ENCODE measurements around the gene BPIFB4.

- TF ChIP-seq FOS (IDR thresholded peaks at IDR 0.05; ENCODE audit: low read depth, low read length) (no peak), POLR2A (IDR thresholded peaks at IDR 0.05; ENCODE audit: low read depth, low read length) (no peak), MAZ (IDR thresholded peaks at IDR 0.05; ENCODE audit: borderline replicate concordance, low read depth, low read length) (no peak)
- TF ChIP-seq, protein P1, sequence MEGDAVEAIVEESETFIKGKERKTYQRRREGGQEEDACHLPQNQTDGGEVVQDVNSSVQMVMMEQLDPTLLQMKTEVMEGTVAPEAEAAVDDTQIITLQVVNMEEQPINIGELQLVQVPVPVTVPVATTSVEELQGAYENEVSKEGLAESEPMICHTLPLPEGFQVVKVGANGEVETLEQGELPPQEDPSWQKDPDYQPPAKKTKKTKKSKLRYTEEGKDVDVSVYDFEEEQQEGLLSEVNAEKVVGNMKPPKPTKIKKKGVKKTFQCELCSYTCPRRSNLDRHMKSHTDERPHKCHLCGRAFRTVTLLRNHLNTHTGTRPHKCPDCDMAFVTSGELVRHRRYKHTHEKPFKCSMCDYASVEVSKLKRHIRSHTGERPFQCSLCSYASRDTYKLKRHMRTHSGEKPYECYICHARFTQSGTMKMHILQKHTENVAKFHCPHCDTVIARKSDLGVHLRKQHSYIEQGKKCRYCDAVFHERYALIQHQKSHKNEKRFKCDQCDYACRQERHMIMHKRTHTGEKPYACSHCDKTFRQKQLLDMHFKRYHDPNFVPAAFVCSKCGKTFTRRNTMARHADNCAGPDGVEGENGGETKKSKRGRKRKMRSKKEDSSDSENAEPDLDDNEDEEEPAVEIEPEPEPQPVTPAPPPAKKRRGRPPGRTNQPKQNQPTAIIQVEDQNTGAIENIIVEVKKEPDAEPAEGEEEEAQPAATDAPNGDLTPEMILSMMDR (conservative IDR thresholded peaks at IDR 0.05; ENCODE audit: low read depth, low read length): no peak
- TF ChIP-seq, protein P2, sequence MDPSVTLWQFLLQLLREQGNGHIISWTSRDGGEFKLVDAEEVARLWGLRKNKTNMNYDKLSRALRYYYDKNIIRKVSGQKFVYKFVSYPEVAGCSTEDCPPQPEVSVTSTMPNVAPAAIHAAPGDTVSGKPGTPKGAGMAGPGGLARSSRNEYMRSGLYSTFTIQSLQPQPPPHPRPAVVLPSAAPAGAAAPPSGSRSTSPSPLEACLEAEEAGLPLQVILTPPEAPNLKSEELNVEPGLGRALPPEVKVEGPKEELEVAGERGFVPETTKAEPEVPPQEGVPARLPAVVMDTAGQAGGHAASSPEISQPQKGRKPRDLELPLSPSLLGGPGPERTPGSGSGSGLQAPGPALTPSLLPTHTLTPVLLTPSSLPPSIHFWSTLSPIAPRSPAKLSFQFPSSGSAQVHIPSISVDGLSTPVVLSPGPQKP (IDR thresholded peaks at IDR 0.05; ENCODE audit: borderline replicate concordance, low read depth, low read length): no peak
These were observed 9.1 kb upstream of the BPIFB4 start for GRCh38 chr20:33070111-33071053.

Data from IMR-90 (cell line).